GM12892 (cell line): ENCODE data around the gene RNASE12.

Experiments
- POLR2A ChIP-seq: IDR thresholded peaks from 2 replicates; pipeline ENCODE4 v1.6.1; 2011; ENCODE audit warnings: low read depth, low read length, control low read depth
- TAF1 ChIP-seq: IDR thresholded peaks from 2 replicates; pipeline ENCODE4 v1.6.1; 2011; ENCODE audit warnings: low read depth, mild to moderate bottlenecking, control low read depth, low read length, borderline replicate concordance

GRCh38 chr14:20597108-20597507 is 5.9 kb upstream of the RNASE12 start:
- TF ChIP-seq POLR2A (no peak), TAF1 (no peak)
